Measurements from ENCODE around the gene VCAN. TPM values are rescaled to one million over a fixed set of nuclear protein-coding genes. Genes with fewer than 3 reads are reported as not detected.

The VCAN gene
- total RNA-seq, 1 donor from 2014 or later = 203 TPM

DNA sequence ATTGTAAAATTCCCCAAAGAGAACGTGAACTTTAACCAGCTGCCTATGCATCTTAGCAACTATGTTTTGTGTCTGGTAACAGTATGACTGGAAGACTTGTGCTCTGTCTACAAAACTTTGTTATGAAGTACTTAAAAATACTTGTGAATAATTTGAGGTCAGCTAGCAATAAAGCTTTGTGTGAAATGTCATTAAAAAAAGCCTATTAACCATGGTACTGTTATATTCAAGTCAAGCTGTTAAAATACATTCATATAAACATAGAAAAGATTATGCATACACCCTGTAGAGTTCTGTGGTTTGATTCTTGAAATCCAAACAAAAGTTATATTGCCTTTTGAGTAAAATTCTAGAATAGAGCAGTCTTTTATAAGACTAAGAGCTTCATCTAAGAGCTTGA is 60.1 kb downstream of the VCAN start:
- Mint-ChIP-seq H3K27ac (ENCODE audit: unreplicated experiment) (no peak overlapping the region), H3K9me3 (ENCODE audit: unreplicated experiment) (no peaks in the 10 kb centered on the region), H3K27me3 (ENCODE audit: unreplicated experiment) (peaks cover 2% of the 10 kb centered on the region), H3K36me3 (ENCODE audit: low read depth, unreplicated experiment) (no peaks in the 10 kb centered on the region), H3K4me1 (ENCODE audit: unreplicated experiment) (peaks cover 7% of the 10 kb centered on the region), H3K4me3 (ENCODE audit: unreplicated experiment) (no peak overlapping the region)
- TF ChIP-seq, protein P1, sequence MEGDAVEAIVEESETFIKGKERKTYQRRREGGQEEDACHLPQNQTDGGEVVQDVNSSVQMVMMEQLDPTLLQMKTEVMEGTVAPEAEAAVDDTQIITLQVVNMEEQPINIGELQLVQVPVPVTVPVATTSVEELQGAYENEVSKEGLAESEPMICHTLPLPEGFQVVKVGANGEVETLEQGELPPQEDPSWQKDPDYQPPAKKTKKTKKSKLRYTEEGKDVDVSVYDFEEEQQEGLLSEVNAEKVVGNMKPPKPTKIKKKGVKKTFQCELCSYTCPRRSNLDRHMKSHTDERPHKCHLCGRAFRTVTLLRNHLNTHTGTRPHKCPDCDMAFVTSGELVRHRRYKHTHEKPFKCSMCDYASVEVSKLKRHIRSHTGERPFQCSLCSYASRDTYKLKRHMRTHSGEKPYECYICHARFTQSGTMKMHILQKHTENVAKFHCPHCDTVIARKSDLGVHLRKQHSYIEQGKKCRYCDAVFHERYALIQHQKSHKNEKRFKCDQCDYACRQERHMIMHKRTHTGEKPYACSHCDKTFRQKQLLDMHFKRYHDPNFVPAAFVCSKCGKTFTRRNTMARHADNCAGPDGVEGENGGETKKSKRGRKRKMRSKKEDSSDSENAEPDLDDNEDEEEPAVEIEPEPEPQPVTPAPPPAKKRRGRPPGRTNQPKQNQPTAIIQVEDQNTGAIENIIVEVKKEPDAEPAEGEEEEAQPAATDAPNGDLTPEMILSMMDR (IDR thresholded peaks at IDR 0.05; ENCODE audit: unreplicated experiment) = no peak
- no peak for DNase-seq (ENCODE audit: low spot score)

DNA sequence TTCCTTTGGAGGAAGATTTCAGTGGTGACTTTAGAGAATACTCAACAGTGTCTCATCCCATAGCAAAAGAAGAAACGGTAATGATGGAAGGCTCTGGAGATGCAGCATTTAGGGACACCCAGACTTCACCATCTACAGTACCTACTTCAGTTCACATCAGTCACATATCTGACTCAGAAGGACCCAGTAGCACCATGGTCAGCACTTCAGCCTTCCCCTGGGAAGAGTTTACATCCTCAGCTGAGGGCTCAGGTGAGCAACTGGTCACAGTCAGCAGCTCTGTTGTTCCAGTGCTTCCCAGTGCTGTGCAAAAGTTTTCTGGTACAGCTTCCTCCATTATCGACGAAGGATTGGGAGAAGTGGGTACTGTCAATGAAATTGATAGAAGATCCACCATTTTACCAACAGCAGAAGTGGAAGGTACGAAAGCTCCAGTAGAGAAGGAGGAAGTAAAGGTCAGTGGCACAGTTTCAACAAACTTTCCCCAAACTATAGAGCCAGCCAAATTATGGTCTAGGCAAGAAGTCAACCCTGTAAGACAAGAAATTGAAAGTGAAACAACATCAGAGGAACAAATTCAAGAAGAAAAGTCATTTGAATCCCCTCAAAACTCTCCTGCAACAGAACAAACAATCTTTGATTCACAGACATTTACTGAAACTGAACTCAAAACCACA is 67.4 kb downstream of the VCAN start:
- Mint-ChIP-seq H3K4me3 (ENCODE audit: unreplicated experiment) (no peak overlapping the region), H3K27me3 (ENCODE audit: unreplicated experiment) (no peaks in the 10 kb centered on the region), H3K9me3 (ENCODE audit: unreplicated experiment) (no peaks in the 10 kb centered on the region), H3K36me3 (ENCODE audit: low read depth, unreplicated experiment) (peaks cover 42% of the 10 kb centered on the region), H3K4me1 (ENCODE audit: unreplicated experiment) (no peaks in the 10 kb centered on the region), H3K27ac (ENCODE audit: unreplicated experiment) (no peak overlapping the region)
- no peak for DNase-seq (ENCODE audit: low spot score)
- TF ChIP-seq, protein P1 (IDR thresholded peaks at IDR 0.05; ENCODE audit: unreplicated experiment) = no peak

DNA sequence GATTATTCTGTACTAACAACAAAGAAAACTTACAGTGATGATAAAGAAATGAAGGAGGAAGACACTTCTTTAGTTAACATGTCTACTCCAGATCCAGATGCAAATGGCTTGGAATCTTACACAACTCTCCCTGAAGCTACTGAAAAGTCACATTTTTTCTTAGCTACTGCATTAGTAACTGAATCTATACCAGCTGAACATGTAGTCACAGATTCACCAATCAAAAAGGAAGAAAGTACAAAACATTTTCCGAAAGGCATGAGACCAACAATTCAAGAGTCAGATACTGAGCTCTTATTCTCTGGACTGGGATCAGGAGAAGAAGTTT is 67.9 kb downstream of the VCAN start:
- no peak overlapping the region for H3K4me3 Mint-ChIP-seq (ENCODE audit: unreplicated experiment)
- TF ChIP-seq, protein P1 (IDR thresholded peaks at IDR 0.05; ENCODE audit: unreplicated experiment) = no peak
- no peaks in the 10 kb centered on the region for H3K4me1 Mint-ChIP-seq (ENCODE audit: unreplicated experiment)
- H3K27me3 Mint-ChIP-seq (ENCODE audit: unreplicated experiment) = no peaks in the 10 kb centered on the region
- H3K36me3 Mint-ChIP-seq (ENCODE audit: low read depth, unreplicated experiment) = peaks cover 42% of the 10 kb centered on the region
- no peak overlapping the region for H3K27ac Mint-ChIP-seq (ENCODE audit: unreplicated experiment)
- DNase-seq (ENCODE audit: low spot score) = no peak
- H3K9me3 Mint-ChIP-seq (ENCODE audit: unreplicated experiment) = no peaks in the 10 kb centered on the region

DNA sequence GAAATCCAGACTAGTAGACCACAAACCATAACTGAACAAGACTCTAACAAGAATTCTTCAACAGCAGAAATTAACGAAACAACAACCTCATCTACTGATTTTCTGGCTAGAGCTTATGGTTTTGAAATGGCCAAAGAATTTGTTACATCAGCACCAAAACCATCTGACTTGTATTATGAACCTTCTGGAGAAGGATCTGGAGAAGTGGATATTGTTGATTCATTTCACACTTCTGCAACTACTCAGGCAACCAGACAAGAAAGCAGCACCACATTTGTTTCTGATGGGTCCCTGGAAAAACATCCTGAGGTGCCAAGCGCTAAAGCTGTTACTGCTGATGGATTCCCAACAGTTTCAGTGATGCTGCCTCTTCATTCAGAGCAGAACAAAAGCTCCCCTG is 68.6 kb downstream of the VCAN start:
- peaks cover 42% of the 10 kb centered on the region for H3K36me3 Mint-ChIP-seq (ENCODE audit: low read depth, unreplicated experiment)
- H3K9me3 Mint-ChIP-seq (ENCODE audit: unreplicated experiment) = no peaks in the 10 kb centered on the region

DNA sequence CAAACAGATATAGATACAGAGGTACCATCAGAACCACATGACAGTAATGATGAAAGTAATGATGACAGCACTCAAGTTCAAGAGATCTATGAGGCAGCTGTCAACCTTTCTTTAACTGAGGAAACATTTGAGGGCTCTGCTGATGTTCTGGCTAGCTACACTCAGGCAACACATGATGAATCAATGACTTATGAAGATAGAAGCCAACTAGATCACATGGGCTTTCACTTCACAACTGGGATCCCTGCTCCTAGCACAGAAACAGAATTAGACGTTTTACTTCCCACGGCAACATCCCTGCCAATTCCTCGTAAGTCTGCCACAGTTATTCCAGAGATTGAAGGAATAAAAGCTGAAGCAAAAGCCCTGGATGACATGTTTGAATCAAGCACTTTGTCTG is 69.2 kb downstream of the VCAN start:
- no peak overlapping the region for H3K4me3 Mint-ChIP-seq (ENCODE audit: unreplicated experiment)
- no peaks in the 10 kb centered on the region for H3K27me3 Mint-ChIP-seq (ENCODE audit: unreplicated experiment)
- no peak for DNase-seq (ENCODE audit: low spot score)
- TF ChIP-seq, protein P1 (IDR thresholded peaks at IDR 0.05; ENCODE audit: unreplicated experiment) = no peak
- H3K4me1 Mint-ChIP-seq (ENCODE audit: unreplicated experiment) = no peaks in the 10 kb centered on the region
- no peaks in the 10 kb centered on the region for H3K9me3 Mint-ChIP-seq (ENCODE audit: unreplicated experiment)
- H3K36me3 Mint-ChIP-seq (ENCODE audit: low read depth, unreplicated experiment) = peaks cover 42% of the 10 kb centered on the region
- no peak overlapping the region for H3K27ac Mint-ChIP-seq (ENCODE audit: unreplicated experiment)

More for the DNA sequence above, 68.6 kb downstream of the VCAN start:
- no peak for DNase-seq (ENCODE audit: low spot score)
- no peak overlapping the region for H3K4me3 Mint-ChIP-seq (ENCODE audit: unreplicated experiment)
- H3K27me3 Mint-ChIP-seq (ENCODE audit: unreplicated experiment) = no peaks in the 10 kb centered on the region
- TF ChIP-seq, protein P1 (IDR thresholded peaks at IDR 0.05; ENCODE audit: unreplicated experiment) = no peak
- H3K27ac Mint-ChIP-seq (ENCODE audit: unreplicated experiment) = no peak overlapping the region
- H3K4me1 Mint-ChIP-seq (ENCODE audit: unreplicated experiment) = no peaks in the 10 kb centered on the region

Data from endothelial cell (in vitro differentiated cells).